HG03565 (cell line): ENCODE measurements around the gene IFNL4.
"Not testable (repeated sequence)": the region's sequence is repeated elsewhere in the genome, so short reads cannot be mapped to it uniquely, and the experiment has no call there.

Experiments used
- ATAC-seq: cut with Tn5 transposase; IDR thresholded peaks from one replicate; pipeline ENCODE4 v1.9.1; 2021; ENCODE audit warnings: mild to moderate bottlenecking, moderate library complexity; ENCODE audit not compliant: unreplicated experiment

Gene IFNL4

GRCh38 chr19:39230096-39230764 lies 18.4 kb downstream of the IFNL4 start:
- no peak for ATAC-seq

DNA sequence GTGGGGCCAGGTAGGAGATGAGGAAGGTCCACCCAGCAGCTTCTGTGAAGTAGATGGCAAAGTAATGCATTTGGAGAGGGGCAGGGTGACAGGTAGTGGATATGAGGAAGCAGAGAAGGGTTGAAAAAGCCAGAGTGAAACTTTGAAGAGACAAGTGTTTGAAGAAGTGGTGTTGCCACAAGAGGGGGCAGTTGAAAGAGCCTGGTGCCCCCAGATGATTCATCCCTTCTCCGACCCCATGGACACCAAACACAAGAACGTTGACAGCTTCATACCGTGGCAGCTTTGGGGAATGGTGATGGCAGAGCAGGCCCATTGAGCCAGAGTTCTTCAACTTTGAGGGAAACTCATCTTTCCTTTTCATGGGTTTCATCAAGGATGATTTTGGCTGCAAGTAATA lies 23.7 kb downstream of the IFNL4 start:
- no peak for ATAC-seq

- no peak for ATAC-seq
Observed at GRCh38 chr19:39223703-39224279, 24.9 kb downstream of the IFNL4 start.

- not testable (repeated sequence) for ATAC-seq
Observed at GRCh38 chr19:39219108-39219507, 29.5 kb downstream of the IFNL4 start.

DNA sequence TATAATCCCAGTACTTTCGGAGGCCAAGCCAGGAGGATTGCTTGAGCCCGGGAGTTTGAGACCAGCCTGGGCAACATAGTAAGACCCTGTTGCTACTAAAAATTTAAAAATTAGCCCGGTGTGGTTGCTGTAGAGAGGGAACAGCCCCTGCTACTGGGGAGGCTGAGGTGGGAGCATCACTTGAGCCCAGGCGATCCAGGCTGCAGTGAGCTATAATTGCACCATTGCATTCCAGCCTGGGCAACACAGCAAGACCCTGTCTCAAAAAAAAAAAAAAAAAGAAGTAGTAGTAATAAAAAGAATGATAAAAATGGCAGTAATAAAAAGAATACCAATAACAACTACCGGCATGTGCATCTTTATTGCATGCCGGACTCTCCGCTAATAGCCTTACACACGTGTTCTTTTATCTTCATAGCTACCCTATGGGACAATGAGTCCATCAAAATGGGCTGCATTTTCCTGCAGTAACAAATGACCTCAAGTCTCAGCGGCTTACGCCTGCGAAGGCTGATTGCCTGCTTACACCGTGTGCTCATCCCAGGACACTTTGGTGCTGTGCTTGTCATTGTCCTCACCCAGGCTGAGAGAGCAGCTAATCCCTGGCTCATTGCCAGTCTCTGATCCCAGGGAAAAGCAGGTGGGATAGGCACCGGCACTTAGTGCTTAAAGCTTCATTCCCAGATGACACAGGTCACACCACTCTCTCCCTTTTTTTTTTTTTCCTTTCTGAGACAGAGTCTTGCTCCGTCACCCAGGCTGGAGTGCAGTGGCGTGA lies 30.2 kb downstream of the IFNL4 start:
- no peak for ATAC-seq

- no peak for ATAC-seq
Observed at GRCh38 chr19:39217094-39217493, 31.6 kb downstream of the IFNL4 start.

DNA sequence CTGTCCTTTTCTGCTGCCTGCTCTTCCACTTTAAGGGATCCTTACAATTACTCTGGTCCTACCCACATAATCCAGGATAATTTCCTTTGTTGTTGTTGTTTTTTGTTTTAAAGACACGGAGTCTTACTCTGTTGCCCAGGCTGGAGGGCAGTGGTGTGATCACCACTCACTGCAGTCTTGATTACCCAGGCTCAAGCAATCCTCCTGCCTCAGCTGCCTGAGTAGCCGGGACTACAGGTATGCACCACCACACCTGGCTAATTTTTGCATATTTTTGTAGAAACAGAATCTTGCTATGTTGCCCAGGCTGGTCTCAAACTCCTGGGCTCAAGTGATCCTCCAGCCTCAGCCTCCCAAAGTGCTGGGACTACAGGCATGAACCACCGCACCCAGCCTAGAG lies 33.3 kb downstream of the IFNL4 start:
- ATAC-seq = not testable (repeated sequence)

GRCh38 chr19:39212375-39212742 lies 36.3 kb downstream of the IFNL4 start:
- ATAC-seq = no peak

DNA sequence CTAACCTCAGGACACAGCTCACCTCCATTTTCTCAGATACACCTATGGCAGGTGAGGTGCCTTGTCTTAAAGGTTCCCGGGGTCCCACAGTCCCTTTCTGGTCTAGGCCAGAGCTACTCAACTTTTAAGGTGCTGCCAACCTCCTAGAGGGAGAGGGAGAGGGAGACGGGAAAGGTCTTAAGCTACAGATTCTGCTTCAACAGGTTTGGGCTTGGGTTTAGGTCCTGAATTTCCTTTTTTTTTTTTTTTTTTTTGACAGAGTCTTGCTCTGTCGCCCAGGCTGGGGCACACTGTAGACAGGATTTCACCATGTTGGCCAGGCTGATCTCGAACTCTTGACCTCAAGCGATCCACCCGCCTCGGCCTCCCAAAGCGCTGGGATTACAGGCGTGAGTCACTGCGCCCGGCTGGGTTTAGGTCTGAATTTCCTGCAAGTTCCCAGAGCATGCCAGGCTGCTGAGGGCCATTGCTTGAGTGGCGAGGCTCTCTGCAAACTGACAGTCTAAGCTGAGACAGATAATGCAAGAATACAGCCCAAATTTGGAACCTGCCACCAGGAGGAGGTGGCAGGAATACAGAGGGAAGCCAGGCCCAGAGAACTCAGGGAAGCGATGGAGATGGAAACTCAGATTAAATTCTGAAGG lies 36.8 kb downstream of the IFNL4 start:
- no peak for ATAC-seq

GRCh38 chr19:39209196-39209595 lies 39.5 kb downstream of the IFNL4 start:
- ATAC-seq = no peak

GRCh38 chr19:39208175-39208795 lies 40.4 kb downstream of the IFNL4 start:
- ATAC-seq = no peak

- no peak for ATAC-seq
Observed at GRCh38 chr19:39207293-39207836, 41.3 kb downstream of the IFNL4 start.

DNA sequence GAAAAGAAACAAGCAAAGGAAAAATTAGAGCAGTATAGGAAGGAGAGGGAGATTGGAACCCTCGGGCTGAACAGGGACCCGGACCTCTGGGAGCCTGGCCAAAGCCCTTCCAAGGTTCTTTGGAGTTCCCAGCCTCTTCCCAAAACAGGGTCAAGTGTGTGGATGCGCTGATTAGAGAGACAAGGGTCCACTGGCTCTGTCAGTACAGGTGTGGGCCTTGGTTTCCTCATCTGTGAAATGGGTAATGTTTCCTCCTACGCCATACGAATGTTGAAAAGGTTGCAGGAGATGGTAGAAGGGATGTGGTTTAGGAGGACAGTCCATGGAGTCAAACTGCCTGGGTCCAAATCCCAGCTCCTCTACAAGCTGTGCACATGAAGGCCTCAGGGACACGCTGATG lies 42.5 kb downstream of the IFNL4 start:
- no peak for ATAC-seq

DNA sequence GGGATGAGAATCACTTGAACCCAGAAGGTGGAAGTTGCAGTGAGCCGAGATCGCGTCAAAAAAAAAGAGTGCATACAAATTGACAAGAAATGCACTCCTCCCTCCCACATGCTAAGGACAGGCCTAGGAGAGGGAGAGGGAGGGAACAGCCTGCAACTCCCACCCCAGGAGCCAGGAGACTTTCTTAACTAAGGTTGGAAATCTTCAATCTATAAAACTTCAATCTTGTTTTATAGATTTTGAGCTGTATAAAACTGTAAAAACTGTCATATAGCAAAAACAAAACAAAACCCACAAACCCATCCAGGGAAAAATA lies 43.2 kb downstream of the IFNL4 start:
- no peak for ATAC-seq

DNA sequence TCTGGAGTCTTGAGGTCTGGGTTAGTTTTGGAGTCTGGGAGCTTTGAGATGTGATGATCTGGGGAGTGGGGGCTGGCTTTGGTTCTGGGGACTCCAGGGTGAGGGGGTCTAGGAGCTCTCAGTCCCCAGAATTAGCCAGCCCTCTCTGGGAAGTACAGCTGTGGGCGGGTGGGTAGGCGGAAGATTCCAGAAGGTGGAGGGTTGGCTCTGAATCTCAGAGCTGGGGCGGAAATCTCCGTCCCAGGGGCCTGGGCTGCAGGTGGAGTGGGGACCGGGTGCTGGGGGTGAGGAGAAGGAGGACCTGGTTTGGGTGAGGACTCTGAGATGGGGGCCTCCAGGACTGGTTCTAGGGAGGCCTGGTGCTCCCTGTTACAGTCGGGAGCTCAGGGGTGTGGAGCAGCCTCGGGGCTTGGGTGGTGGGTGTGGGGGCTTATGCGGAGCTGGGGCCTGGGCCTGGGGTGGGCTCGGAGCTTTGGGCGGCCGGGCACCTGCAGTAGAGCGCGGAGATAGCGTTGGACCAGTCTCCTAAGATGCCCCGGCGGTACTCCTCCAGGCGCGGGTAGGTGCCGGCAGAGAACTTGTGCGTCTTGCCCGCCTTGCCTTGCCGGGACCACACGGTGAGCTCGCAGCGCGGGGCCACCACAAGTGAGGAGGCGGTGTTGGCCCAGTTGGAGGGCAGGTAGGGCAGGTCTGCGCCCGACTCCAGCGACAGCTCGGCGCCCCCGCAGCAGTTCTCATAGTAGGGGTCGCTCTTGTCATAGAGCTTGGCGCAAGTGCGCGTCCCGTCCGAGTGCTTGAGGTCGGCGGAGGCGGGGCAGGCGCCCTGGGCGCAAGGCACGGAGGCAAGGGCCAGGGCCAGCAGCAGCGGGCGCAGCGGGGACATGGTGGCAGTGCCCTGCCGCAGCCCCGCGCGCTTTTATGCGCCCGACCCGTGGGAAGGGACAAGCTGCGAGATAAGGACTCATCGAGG lies 45.0 kb downstream of the IFNL4 start, which contains the start of gene SYCN:
TSS of gene SYCN (minus strand) at position 892 of the 970 bp plus-strand sequence. CDS start at position 883, 9 bp downstream.
- ATAC-seq = no peak

- ATAC-seq = no peak
Observed at GRCh38 chr19:39202998-39203355, 45.7 kb downstream of the IFNL4 start.

DNA sequence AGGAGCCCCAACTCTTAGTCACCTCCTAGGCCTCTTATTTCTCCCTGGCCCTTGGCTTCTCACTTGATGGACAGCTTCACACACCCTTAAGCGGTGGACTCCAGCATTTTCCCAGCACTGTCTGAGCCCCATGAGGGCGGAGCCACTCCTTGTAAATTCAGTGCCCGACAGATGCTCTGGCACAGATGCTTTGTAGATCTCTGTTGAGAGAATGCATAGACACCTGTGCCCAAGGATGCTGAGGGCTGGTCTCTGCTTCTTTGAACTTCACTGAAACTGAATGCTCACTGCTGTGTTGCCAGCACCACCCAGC lies 47.9 kb downstream of the IFNL4 start:
- ATAC-seq = no peak

- no peak for ATAC-seq
Observed at GRCh38 chr19:39200066-39200802, 48.4 kb downstream of the IFNL4 start.

- no peak for ATAC-seq
Observed at GRCh38 chr19:39199025-39199424, 49.6 kb downstream of the IFNL4 start.
